OCI-LY3 (cell line): Measurements from ENCODE around the gene GUCY1A2.

Experiments
- H2AFZ ChIP-seq: fragments of 200-600, 300-600 bp; shearing (Covaris generic); 2 replicates; pipeline ENCODE4 v1.6.0; 2014; ENCODE audit warnings: antibody characterized with exemption, low read depth, low read length
- H3K27ac ChIP-seq: fragments of 200-600, 300-600 bp; sonication (generic); 2 replicates; pipeline ENCODE4 v1.5.1; 2014; ENCODE audit warnings: mild to moderate bottlenecking, low read length, moderate library complexity, mixed read lengths
- H3K27me3 ChIP-seq: fragments of 200-600, 300-600 bp; sonication (generic); 2 replicates; pipeline ENCODE4 v1.6.1; 2014; ENCODE audit warnings: low read depth, low read length, mixed read lengths
- H3K36me3 ChIP-seq: fragments of 200-600, 300-600 bp; sonication (generic); replicated peaks from 2 replicates; pipeline ENCODE3; 2014; ENCODE audit warnings: low read depth, low read length, mixed read lengths
- H3K4me1 ChIP-seq: fragments of 300-600, 200-600 bp; sonication (generic); 2 replicates; pipeline ENCODE4 v1.6.1; 2014; ENCODE audit warnings: low read length, mixed read lengths
- H3K4me2 ChIP-seq: fragments of 200-600, 300-600 bp; sonication (generic); 2 replicates; pipeline ENCODE4 v1.6.1; 2014; ENCODE audit warnings: low read length, mixed read lengths
- H3K4me3 ChIP-seq: fragments of 300-600, 200-600 bp; sonication (generic); 2 replicates; pipeline ENCODE4 v1.5.1; 2014; ENCODE audit warnings: antibody characterized with exemption, mild to moderate bottlenecking, low read length, moderate library complexity
- H3K79me2 ChIP-seq: fragments of 300-600, 200-600 bp; shearing (Covaris generic); 2 replicates; pipeline ENCODE4 v1.6.1; 2014; ENCODE audit warnings: mild to moderate bottlenecking, low read length, mixed read lengths
- H3K9ac ChIP-seq: fragments of 300-600, 200-600 bp; shearing (Covaris generic); 2 replicates; pipeline ENCODE4 v1.6.0; 2014; ENCODE audit warnings: mild to moderate bottlenecking, low read length, moderate library complexity
- H3K9me3 ChIP-seq: fragments of 200-600, 300-600 bp; shearing (Covaris generic); 2 replicates; pipeline ENCODE4 v1.6.1; 2014; ENCODE audit warnings: low read length, mixed read lengths; ENCODE audit not compliant: insufficient read depth
- H4K20me1 ChIP-seq: fragments of 200-600, 300-600 bp; sonication (generic); 2 replicates; pipeline ENCODE4 v1.6.1; 2016; ENCODE audit warnings: low read length, mixed read lengths; ENCODE audit not compliant: insufficient read depth
- CTCF ChIP-seq: fragments of 200-600, 300-600 bp; sonication (generic); IDR thresholded peaks from 2 replicates; pipeline ENCODE4 v1.5.1; 2014; ENCODE audit warnings: antibody characterized with exemption, low read length, low read depth
- EZH2phosphoT487 ChIP-seq: fragments of 200-600 bp; shearing (Covaris generic); IDR thresholded peaks from 2 replicates; pipeline ENCODE4 v1.6.1; 2018; ENCODE audit warnings: antibody characterized with exemption, mixed run types, low read depth

Gene GUCY1A2

GRCh38 chr11:106969644-106970355 is 48.5 kb downstream of the GUCY1A2 start:
- no peak for TF ChIP-seq EZH2phosphoT487
- TF ChIP-seq CTCF = no peak
- Histone ChIP-seq H2AFZ (no peak overlapping the region), H3K36me3 (no peaks in the 10 kb centered on the region), H3K79me2 (no peaks in the 10 kb centered on the region), H4K20me1 (no peaks in the 10 kb centered on the region), H3K9ac (no peak overlapping the region), H3K9me3 (no peaks in the 10 kb centered on the region), H3K4me1 (no peaks in the 10 kb centered on the region), H3K27ac (no peak overlapping the region), H3K4me2 (no peak overlapping the region), H3K27me3 (no peaks in the 10 kb centered on the region), H3K4me3 (no peak overlapping the region)

- H3K4me1 ChIP-seq = no peaks in the 10 kb centered on the region
- H3K4me3 ChIP-seq = no peak overlapping the region
- no peaks in the 10 kb centered on the region for H3K79me2 ChIP-seq
- H2AFZ ChIP-seq = no peak overlapping the region
- TF ChIP-seq CTCF (no peak), EZH2phosphoT487 (no peak)
- no peaks in the 10 kb centered on the region for H4K20me1 ChIP-seq
- H3K27me3 ChIP-seq = no peaks in the 10 kb centered on the region
- H3K9me3 ChIP-seq = no peaks in the 10 kb centered on the region
- no peak overlapping the region for H3K4me2 ChIP-seq
- no peak overlapping the region for H3K9ac ChIP-seq
- no peak overlapping the region for H3K27ac ChIP-seq
- H3K36me3 ChIP-seq = no peaks in the 10 kb centered on the region
Measured at GRCh38 chr11:106962995-106963394, 55.3 kb downstream of the GUCY1A2 start.

- no peak for TF ChIP-seq CTCF
- TF ChIP-seq EZH2phosphoT487 = no peak
- Histone ChIP-seq H3K79me2 (no peaks in the 10 kb centered on the region), H3K4me3 (no peak overlapping the region), H3K4me1 (no peaks in the 10 kb centered on the region), H3K27me3 (no peaks in the 10 kb centered on the region), H3K36me3 (no peaks in the 10 kb centered on the region), H3K9me3 (no peaks in the 10 kb centered on the region), H3K4me2 (no peak overlapping the region), H3K9ac (no peak overlapping the region), H4K20me1 (no peaks in the 10 kb centered on the region), H2AFZ (no peak overlapping the region), H3K27ac (no peak overlapping the region)
Measured at GRCh38 chr11:106961518-106961917, 56.8 kb downstream of the GUCY1A2 start.

GRCh38 chr11:106961048-106961447 is 57.2 kb downstream of the GUCY1A2 start:
- no peak overlapping the region for H3K4me3 ChIP-seq
- no peak overlapping the region for H3K4me2 ChIP-seq
- no peaks in the 10 kb centered on the region for H3K36me3 ChIP-seq
- TF ChIP-seq EZH2phosphoT487 (no peak), CTCF (no peak)
- no peaks in the 10 kb centered on the region for H3K4me1 ChIP-seq
- no peaks in the 10 kb centered on the region for H3K79me2 ChIP-seq
- no peak overlapping the region for H2AFZ ChIP-seq
- no peaks in the 10 kb centered on the region for H3K9me3 ChIP-seq
- H3K27ac ChIP-seq = no peak overlapping the region
- H4K20me1 ChIP-seq = no peaks in the 10 kb centered on the region
- no peak overlapping the region for H3K9ac ChIP-seq
- H3K27me3 ChIP-seq = no peaks in the 10 kb centered on the region
